ENCODE data around the gene VKORC1. TPM values are rescaled to one million over a fixed set of nuclear protein-coding genes. Genes with fewer than 3 reads are reported as not detected.

Gene VKORC1
- total and polyA plus RNA-seq, 2 experiments from 2014 or later, result 89.6 to 100 TPM

GRCh38 chr16:31077592-31078396 lies 16.8 kb downstream of the VKORC1 start:
- Histone ChIP-seq H3K27ac (ENCODE audit: low read depth) (no peak overlapping the region), H3K27me3 (ENCODE audit: insufficient read depth) (no peaks in the 10 kb centered on the region), H4K20me1 (replicated peaks; ENCODE audit: insufficient read depth) (no peaks in the 10 kb centered on the region; the same call in 1 of the 2 replicates), H3F3A (replicated peaks; ENCODE audit: low read depth) (no peaks in the 10 kb centered on the region), H3K9me2 (ENCODE audit: insufficient read depth) (no peaks in the 10 kb centered on the region), H3K4me2 (no peak overlapping the region), H3K4me3 (no peak overlapping the region), H3K4me1 (ENCODE audit: insufficient read depth) (peaks cover 4% of the 10 kb centered on the region; the same call in 1 of the 2 replicates), H3K79me2 (replicated peaks; ENCODE audit: insufficient read depth) (peaks cover 23% of the 10 kb centered on the region), H2AFZ (no peak overlapping the region), H3K36me3 (ENCODE audit: insufficient read depth) (peaks cover 7% of the 10 kb centered on the region; the same call in 1 of the 2 replicates)
- no peak overlapping the region for H3K27ac Mint-ChIP-seq
- TF ChIP-seq STAT1 (IDR thresholded peaks at IDR 0.05; ENCODE audit: unreplicated experiment) (no peak), NANOG (IDR thresholded peaks at IDR 0.05; ENCODE audit: borderline replicate concordance) (no peak), JUNB (IDR thresholded peaks at IDR 0.05; ENCODE audit: unreplicated experiment) (no peak), CTCF (conservative IDR thresholded peaks at IDR 0.05; ENCODE audit: low read depth in 2 of 2) (no peak; a peak in 1 of 4 replicates)
- H3K4me1 Mint-ChIP-seq, result peaks cover 7% of the 10 kb centered on the region
- H3K4me3 Mint-ChIP-seq, result no peak overlapping the region
- ATAC-seq (no peak), DNase-seq (ENCODE audit: low spot score) (peak; percentile 35)
- H3K36me3 Mint-ChIP-seq (ENCODE audit: low read depth), result peaks cover 53% of the 10 kb centered on the region
- H3K27me3 Mint-ChIP-seq (ENCODE audit: insufficient read depth, low read depth, poor library complexity), result peaks cover 10% of the 10 kb centered on the region
- H3K9me3 Mint-ChIP-seq, result no peaks in the 10 kb centered on the region; the same call in 2 of the 3 replicates

- no peak overlapping the region for H3K4me3 ChIP-seq
- H3K4me2 ChIP-seq, result no peak overlapping the region
- no peaks in the 10 kb centered on the region for H3F3A ChIP-seq (replicated peaks; ENCODE audit: low read depth)
- H2AFZ ChIP-seq, result no peak overlapping the region
- H3K9me2 ChIP-seq (ENCODE audit: insufficient read depth), result no peaks in the 10 kb centered on the region
- H3K27ac Mint-ChIP-seq, result no peak overlapping the region
- H3K4me1 Mint-ChIP-seq, result peaks cover 14% of the 10 kb centered on the region
- ATAC-seq, result no peak
- H3K36me3 Mint-ChIP-seq (ENCODE audit: low read depth), result peaks cover 50% of the 10 kb centered on the region
- H3K79me2 ChIP-seq (replicated peaks; ENCODE audit: insufficient read depth), result peaks cover 31% of the 10 kb centered on the region
- H3K27me3 Mint-ChIP-seq (ENCODE audit: insufficient read depth, low read depth, poor library complexity), result peaks cover 8% of the 10 kb centered on the region
- H3K27ac ChIP-seq (ENCODE audit: low read depth), result no peak overlapping the region
- H3K4me1 ChIP-seq (ENCODE audit: insufficient read depth), result peaks cover 8% of the 10 kb centered on the region
- H3K27me3 ChIP-seq (ENCODE audit: insufficient read depth), result no peaks in the 10 kb centered on the region
- H3K4me3 Mint-ChIP-seq, result no peak overlapping the region
- H3K9me3 Mint-ChIP-seq, result no peaks in the 10 kb centered on the region; the same call in 2 of the 3 replicates
- H4K20me1 ChIP-seq (replicated peaks; ENCODE audit: insufficient read depth), result no peaks in the 10 kb centered on the region; the same call in 1 of the 2 replicates
- peaks cover 7% of the 10 kb centered on the region; the same call in 1 of the 2 replicates for H3K36me3 ChIP-seq (ENCODE audit: insufficient read depth)
- no peak for DNase-seq (ENCODE audit: low spot score)
- TF ChIP-seq ETS1 (IDR thresholded peaks at IDR 0.05) (no peak), REST (IDR thresholded peaks at IDR 0.05; ENCODE audit: unreplicated experiment) (no peak), ZNF331 (CRISPR knock-in tag; IDR thresholded peaks at IDR 0.05; ENCODE audit: low read depth) (no peak), CREB1 (CRISPR knock-in tag; IDR thresholded peaks at IDR 0.05; ENCODE audit: low read depth) (no peak), ZNF114 (CRISPR knock-in tag; IDR thresholded peaks at IDR 0.05) (no peak), JUNB (IDR thresholded peaks at IDR 0.05; ENCODE audit: unreplicated experiment) (no peak), NANOG (IDR thresholded peaks at IDR 0.05; ENCODE audit: borderline replicate concordance) (no peak)
These were observed 17.6 kb downstream of the VKORC1 start for GRCh38 chr16:31077024-31077423.

All from GM23338 (cell line).